Thyroid gland (tissue), 4 donors: ENCODE measurements around the gene RNF128.

ENCODE experiments used
- CTCF ChIP-seq, 6 experiments: fragments of 200-600 bp in 3 of 6; fragments of 450-650 bp in 3 of 6; sonication (generic) in 3 of 6; IDR thresholded peaks; one replicate each; pipeline ENCODE4 v1.5.1; 2016 to 2019; ENCODE audit warnings: antibody characterized with exemption in 6 of 6, mild to moderate bottlenecking in 2 of 6, inconsistent platforms in 1 of 6, moderate library complexity in 1 of 6
- POLR2A ChIP-seq, 2 donors: fragments of 450-650 bp; IDR thresholded peaks; one replicate each; pipeline ENCODE4 v1.6.1; 2017; ENCODE audit warnings: antibody characterized with exemption in 2 of 2, mild to moderate bottlenecking in 2 of 2, moderate library complexity in 1 of 2

GRCh38 chrX:106751407-106751806 is 24.9 kb downstream of the RNF128 start:
- TF ChIP-seq CTCF (IDR thresholded peaks at IDR 0.05) (no peak), POLR2A (IDR thresholded peaks at IDR 0.05) (no peak)
